Neuronal stem cell (in vitro differentiated cells): ENCODE data around the gene IFITM2. TPM values are rescaled to one million over a fixed set of nuclear protein-coding genes. Genes with fewer than 3 reads are reported as not detected.
"Not testable (repeated sequence)": the region's sequence is repeated elsewhere in the genome, so short reads cannot be mapped to it uniquely, and the experiment has no call there.

Experiments
- DNase-seq: peaks from one replicate; pipeline ENCODE4 v3.0.0-alpha.2; 2013; ENCODE audit warnings: low spot score
- H2AFZ ChIP-seq: one replicate; pipeline ENCODE4 v1.6.1; 2013; ENCODE audit warnings: mild to moderate bottlenecking, low read length, inconsistent platforms
- H2AK5ac ChIP-seq: 2 replicates; pipeline ENCODE4 v1.6.1; 2013; ENCODE audit warnings: low read depth, mild to moderate bottlenecking, inconsistent platforms, low read length, moderate library complexity, mixed read lengths
- H2BK120ac ChIP-seq: 2 replicates; pipeline ENCODE4 v1.6.1; 2013; ENCODE audit warnings: low read depth, mild to moderate bottlenecking, inconsistent platforms, low read length, moderate library complexity, mixed read lengths
- H2BK12ac ChIP-seq: one replicate; pipeline ENCODE4 v1.6.1; 2013; ENCODE audit warnings: low read length, inconsistent platforms
- H2BK15ac ChIP-seq: 2 replicates; pipeline ENCODE4 v1.6.1; 2013; ENCODE audit warnings: mild to moderate bottlenecking, low read length, inconsistent platforms, mixed read lengths
- H2BK5ac ChIP-seq: one replicate; pipeline ENCODE4 v1.6.1; 2013; ENCODE audit warnings: inconsistent platforms, mild to moderate bottlenecking, low read length, moderate library complexity
- H3K14ac ChIP-seq: one replicate; pipeline ENCODE4 v1.6.1; 2013; ENCODE audit warnings: low read length, inconsistent platforms
- H3K18ac ChIP-seq: 2 replicates; pipeline ENCODE4 v1.6.1; 2013; ENCODE audit warnings: low read length, inconsistent platforms
- H3K23ac ChIP-seq: 2 replicates; pipeline ENCODE4 v1.6.1; 2013; ENCODE audit warnings: low read depth, mild to moderate bottlenecking, mixed read lengths, low read length, inconsistent platforms; ENCODE audit not compliant: poor library complexity
- H3K27ac ChIP-seq: replicated peaks from 3 replicates; pipeline ENCODE4 v1.5.1; 2013; ENCODE audit warnings: low read length, inconsistent platforms
- H3K27me3 ChIP-seq, 3 experiments: 2 replicates each; pipeline ENCODE4 v1.6.1; 2013; ENCODE audit warnings: low read length in 3 of 3, mild to moderate bottlenecking in 2 of 3, inconsistent platforms in 1 of 3, low read depth in 1 of 3, mixed read lengths in 1 of 3, moderate library complexity in 1 of 3; ENCODE audit not compliant: control insufficient read depth in 3 of 3, insufficient read depth in 3 of 3
- H3K36me3 ChIP-seq, 2 donors: replicated peaks in 1 of 2; 2 replicates each; pipeline ENCODE4 v1.6.1; 2013; ENCODE audit warnings: low read length in 2 of 2; ENCODE audit not compliant: control insufficient read depth in 2 of 2, insufficient read depth in 2 of 2
- H3K4ac ChIP-seq: 2 replicates; pipeline ENCODE4 v1.6.1; 2013; ENCODE audit warnings: inconsistent platforms, mild to moderate bottlenecking, low read length, moderate library complexity
- H3K4me1 ChIP-seq, 2 donors: 1 replicate in 1 of 2; 2 replicates in 1 of 2; pipeline ENCODE4 v1.6.1; 2013; ENCODE audit warnings: low read length in 2 of 2, low read depth in 1 of 2; ENCODE audit not compliant: control insufficient read depth in 2 of 2, insufficient read depth in 1 of 2
- H3K4me2 ChIP-seq: one replicate; pipeline ENCODE4 v1.6.1; 2013; ENCODE audit warnings: mild to moderate bottlenecking, low read length, inconsistent platforms; ENCODE audit not compliant: insufficient read depth, poor library complexity, severe bottlenecking
- H3K4me3 ChIP-seq, 2 donors: 2 replicates each; pipeline ENCODE4 v1.5.1; 2013; ENCODE audit warnings: low read length in 2 of 2, mild to moderate bottlenecking in 2 of 2, inconsistent platforms in 1 of 2, moderate library complexity in 1 of 2
- H3K79me1 ChIP-seq: one replicate; pipeline ENCODE4 v1.6.1; 2013; ENCODE audit warnings: low read depth, mild to moderate bottlenecking, inconsistent platforms, low read length, moderate library complexity
- H3K9ac ChIP-seq: one replicate; pipeline ENCODE4 v1.6.1; 2013; ENCODE audit warnings: mild to moderate bottlenecking, low read depth, low read length, inconsistent platforms; ENCODE audit not compliant: poor library complexity
- H3K9me3 ChIP-seq, 2 donors: replicated peaks in 1 of 2; 2 replicates each; pipeline versions ENCODE3 to v1.6.1; 2013; ENCODE audit warnings: low read length in 2 of 2, mild to moderate bottlenecking in 2 of 2, inconsistent platforms in 1 of 2, low read depth in 1 of 2, mixed read lengths in 1 of 2, moderate library complexity in 1 of 2; ENCODE audit not compliant: control insufficient read depth in 2 of 2, insufficient read depth in 1 of 2
- H4K8ac ChIP-seq: one replicate; pipeline ENCODE4 v1.6.1; 2013; ENCODE audit warnings: low read depth, mild to moderate bottlenecking, inconsistent platforms, low read length, moderate library complexity
- H4K91ac ChIP-seq: one replicate; pipeline ENCODE4 v1.6.1; 2013; ENCODE audit warnings: low read length, low read depth, mild to moderate bottlenecking, inconsistent platforms; ENCODE audit not compliant: poor library complexity
- whole genome bisulfite sequencing, 2 donors: extraction: QIAGEN DNeasy Blood & Tissue Kit; methylation state at CpG; one replicate each; pipeline ENCODE4 v1.1.7; 2013; ENCODE audit warnings: missing lambda C conversion rate in 2 of 2, mixed read lengths in 1 of 2; ENCODE audit not compliant: insufficient read length in 2 of 2, insufficient replicate concordance in 1 of 2; ENCODE audit errors: extremely low coverage in 2 of 2; 5-methylcytosine and 5-hydroxymethylcytosine counted together
- polyA plus RNA-seq, 2 experiments: library from polyadenylated mRNA; stranded (reverse); fragments of 200-250 nt; gene quantifications; one replicate each; pipeline ENCODE4 v1.2.3, GENCODE V29; 2013

The IFITM2 gene
- 660 TPM for polyA plus RNA-seq (2013, experiment 1 of 2)
- polyA plus RNA-seq (2013, experiment 2 of 2), result 657 TPM

DNA sequence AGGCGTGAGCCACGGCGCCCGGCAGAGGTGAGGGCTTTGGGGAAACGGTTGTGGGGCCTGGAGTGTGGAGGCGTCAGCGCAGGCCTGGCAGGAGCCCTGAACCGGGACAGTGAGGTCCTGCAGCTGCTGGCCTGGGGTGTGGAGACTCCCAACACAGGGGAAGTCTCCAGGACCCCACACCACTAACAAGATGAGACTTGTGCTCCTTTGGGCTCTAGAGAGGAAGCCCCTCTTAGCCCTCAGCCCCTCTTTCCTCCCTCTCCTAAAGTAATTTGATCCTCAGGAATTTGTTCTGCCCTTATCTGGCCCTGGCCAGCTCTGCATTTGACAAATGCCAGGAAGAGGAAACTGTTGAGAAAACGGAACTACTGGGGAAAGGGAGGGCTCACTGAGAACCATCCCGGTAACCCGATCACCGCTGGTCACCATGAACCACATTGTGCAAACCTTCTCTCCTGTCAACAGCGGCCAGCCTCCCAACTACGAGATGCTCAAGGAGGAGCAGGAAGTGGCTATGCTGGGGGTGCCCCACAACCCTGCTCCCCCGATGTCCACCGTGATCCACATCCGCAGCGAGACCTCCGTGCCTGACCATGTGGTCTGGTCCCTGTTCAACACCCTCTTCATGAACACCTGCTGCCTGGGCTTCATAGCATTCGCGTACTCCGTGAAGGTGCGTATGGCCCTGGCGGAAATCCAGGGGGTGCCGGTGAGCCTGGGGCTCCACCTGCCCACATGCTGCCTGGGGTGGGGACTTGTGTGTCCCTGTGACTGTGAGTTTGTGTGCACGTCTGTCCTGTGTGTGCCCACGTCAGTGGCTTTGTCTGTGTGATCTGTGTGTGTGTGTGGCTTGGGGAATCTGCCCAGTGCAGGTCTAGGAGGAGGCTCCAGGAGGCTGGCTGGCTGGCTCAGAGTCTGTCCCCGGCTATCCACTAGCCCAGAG lies at the start of gene IFITM2:
Gene IFITM2 (plus strand): TSS at position 51 of the 943 bp plus-strand sequence. CDS start 377 bp downstream, at position 428.
- Histone ChIP-seq H2BK15ac (peak within 1 kb of the TSS; percentile 92), H2AK5ac (peak within 1 kb of the TSS; percentile 98), H3K4me1 (peaks cover 32 to 47% of the 10 kb centered on the region in 2 donors), H4K91ac (peak within 1 kb of the TSS; percentile 81), H3K4ac (peak within 1 kb of the TSS; percentile 72), H2BK12ac (peak within 1 kb of the TSS; percentile 87), H3K27ac (peak within 1 kb of the TSS; percentile 93), H2BK120ac (peak within 1 kb of the TSS; percentile 68), H4K8ac (peak within 1 kb of the TSS; percentile 57), H3K23ac (peak within 1 kb of the TSS; percentile 82), H3K4me3 (peak within 1 kb of the TSS; percentile 63 to 78), H3K9ac (peak within 1 kb of the TSS; percentile 94), H3K14ac (peak within 1 kb of the TSS; percentile 79), H3K18ac (peak within 1 kb of the TSS; percentile 96), H3K4me2 (peak within 1 kb of the TSS; percentile 39), H2BK5ac (peak within 1 kb of the TSS; percentile 69)
- not testable (repeated sequence) for H2AFZ ChIP-seq, H3K27me3 ChIP-seq, H3K79me1 ChIP-seq, H3K36me3 ChIP-seq, H3K9me3 ChIP-seq
- peak; percentile 79 for DNase-seq
- no CpG with 5 or more reads among the region's 28 CpGs for WGBS, 2 donors

DNA sequence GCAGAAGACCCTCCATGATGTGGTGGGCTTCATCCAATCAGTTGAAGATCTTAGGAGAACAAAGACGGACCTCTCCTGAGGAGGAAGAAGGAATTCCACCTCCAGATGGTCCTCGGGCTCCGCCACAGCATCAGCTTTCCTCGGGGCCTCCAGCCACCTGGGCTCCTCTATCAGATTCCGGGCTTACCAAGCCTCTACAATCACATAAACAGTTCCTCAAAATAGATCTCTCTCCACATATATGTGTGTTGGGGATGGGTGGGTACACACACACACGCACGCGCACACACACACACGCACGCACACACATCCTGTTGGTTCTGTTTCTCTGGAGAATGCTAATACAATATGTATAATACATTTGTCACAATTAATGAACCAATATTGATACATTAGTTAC lies 48.2 kb upstream of the IFITM2 start:
- Histone ChIP-seq H2BK120ac (no peak overlapping the region), H3K4me1 (no peaks in the 10 kb centered on the region), H3K27me3 (no peaks in the 10 kb centered on the region), H3K36me3 (no peaks in the 10 kb centered on the region), H3K9ac (no peak overlapping the region), H2AFZ (no peak overlapping the region), H3K27ac (no peak overlapping the region), H3K79me1 (no peaks in the 10 kb centered on the region), H2BK5ac (no peak overlapping the region), H4K8ac (no peak overlapping the region), H3K23ac (no peak overlapping the region), H3K4me3 (no peak overlapping the region), H3K4ac (no peak overlapping the region), H3K14ac (no peak overlapping the region), H3K4me2 (no peak overlapping the region), H2BK15ac (no peak overlapping the region), H3K18ac (no peak overlapping the region), H4K91ac (no peak overlapping the region), H2BK12ac (no peak overlapping the region), H3K9me3 (peaks cover 0 to 5% of the 10 kb centered on the region in 2 donors), H2AK5ac (no peak overlapping the region)
- DNase-seq, result no peak
- no CpG with 5 or more reads among the region's 10 CpGs for WGBS, 2 donors

DNA sequence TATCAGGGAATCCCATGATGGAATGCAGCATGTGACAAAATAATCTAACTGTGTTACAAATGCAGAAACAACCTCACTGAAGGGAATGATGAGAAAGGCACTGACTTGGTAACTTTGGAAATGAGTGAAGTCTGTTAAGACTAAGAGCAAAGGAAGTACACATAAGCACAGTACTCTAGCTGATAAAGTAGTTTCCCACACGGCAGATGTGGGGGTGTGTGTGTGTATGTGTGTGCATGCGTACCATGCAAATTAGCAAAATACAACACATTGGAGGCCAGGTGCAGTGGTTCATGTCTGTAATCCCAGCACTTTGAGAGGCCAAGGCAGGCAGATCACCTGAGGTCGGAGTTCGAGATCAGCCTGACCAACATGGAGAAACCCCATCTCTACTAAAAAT lies 46.0 kb upstream of the IFITM2 start:
- Histone ChIP-seq H4K8ac (no peak overlapping the region), H3K18ac (no peak overlapping the region), H3K27ac (no peak overlapping the region), H2BK5ac (no peak overlapping the region), H3K14ac (no peak overlapping the region), H4K91ac (no peak overlapping the region), H2AFZ (no peak overlapping the region), H2AK5ac (no peak overlapping the region), H3K36me3 (no peaks in the 10 kb centered on the region), H3K4me2 (no peak overlapping the region), H3K4me1 (no peaks in the 10 kb centered on the region), H3K27me3 (no peaks in the 10 kb centered on the region), H3K79me1 (no peaks in the 10 kb centered on the region), H2BK120ac (no peak overlapping the region), H3K4me3 (no peak overlapping the region), H3K23ac (no peak overlapping the region), H2BK15ac (no peak overlapping the region), H3K9me3 (peaks cover 0 to 5% of the 10 kb centered on the region in 2 donors), H2BK12ac (no peak overlapping the region), H3K4ac (no peak overlapping the region), H3K9ac (no peak overlapping the region)
- no peak for DNase-seq
- WGBS, 2 donors, result no CpG with 5 or more reads among the region's 4 CpGs

DNA sequence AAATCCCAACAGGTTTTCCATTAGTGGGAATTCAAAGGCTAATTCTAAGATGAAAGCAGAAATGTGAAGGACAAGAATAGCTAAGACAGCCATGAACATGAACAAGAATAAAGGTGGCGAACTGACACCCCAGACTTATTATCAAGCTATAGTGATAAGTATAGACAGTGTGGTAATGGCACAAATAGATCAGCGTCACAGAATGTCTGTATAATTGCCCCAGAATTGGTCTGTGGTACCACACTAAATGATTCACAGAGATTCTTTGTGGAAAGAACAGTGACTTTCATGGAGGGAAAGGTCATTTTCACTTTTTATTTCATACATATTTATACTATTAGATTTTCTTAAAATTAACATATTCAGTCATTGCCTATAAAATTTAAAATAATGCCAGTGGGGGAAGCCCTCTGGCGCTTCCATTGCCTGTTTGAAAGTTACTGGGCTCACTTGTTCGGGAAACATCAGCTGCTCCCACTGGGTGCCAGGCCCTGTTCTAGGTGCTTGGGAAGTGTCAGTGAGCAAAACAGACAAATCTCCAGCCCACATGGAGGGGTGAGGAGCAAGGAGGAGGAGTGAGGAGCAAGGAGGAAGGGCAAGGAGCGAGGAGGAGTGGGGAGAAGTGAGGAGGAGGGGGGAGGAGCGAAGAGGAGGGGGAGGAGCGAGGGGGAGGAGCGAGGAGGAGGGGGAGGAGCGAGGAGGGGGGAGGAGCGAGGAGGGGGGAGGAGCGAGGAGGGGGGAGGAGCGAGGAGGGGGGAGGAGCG lies 40.8 kb upstream of the IFITM2 start:
- Histone ChIP-seq H3K27me3 (no peaks in the 10 kb centered on the region), H3K4ac (no peak overlapping the region), H2BK15ac (no peak overlapping the region), H3K36me3 (no peaks in the 10 kb centered on the region), H2BK120ac (no peak overlapping the region), H3K4me1 (peaks cover 0 to 5% of the 10 kb centered on the region in 2 donors), H3K9ac (no peak overlapping the region), H3K9me3 (peaks cover 4 to 6% of the 10 kb centered on the region in 2 donors), H3K4me3 (no peak overlapping the region), H4K8ac (no peak overlapping the region), H4K91ac (no peak overlapping the region), H3K23ac (no peak overlapping the region), H2AFZ (no peak overlapping the region), H3K4me2 (no peak overlapping the region), H3K18ac (no peak overlapping the region), H2BK12ac (no peak overlapping the region), H2BK5ac (no peak overlapping the region), H3K79me1 (no peaks in the 10 kb centered on the region), H2AK5ac (no peak overlapping the region), H3K27ac (no peak overlapping the region), H3K14ac (no peak overlapping the region)
- no CpG with 5 or more reads among the region's 13 CpGs for WGBS, 2 donors
- no peak for DNase-seq
